B cell (primary cell): ENCODE data around the gene ELK3. TPM values are rescaled to one million over a fixed set of nuclear protein-coding genes. Genes with fewer than 3 reads are reported as not detected.
A peak's percentile ranks its signal among the peaks of the same experiment; 100 is the strongest.

ENCODE experiments used
- ATAC-seq: fragments of 200-7000 bp; cut with Tn5 transposase; one replicate; pipeline ENCODE4 v1.10.0; 2021; ENCODE audit warnings: low read depth, mild to moderate bottlenecking, moderate number of reproducible peaks, moderate library complexity
- CTCF ChIA-PET: fragments of 350-600 bp; sonication (Branson Sonifier 250); formaldehyde crosslinking; loops from one replicate; lab custom pipeline; 2021; ENCODE audit warnings: antibody characterized with exemption, inconsistent platforms; lab: Charles Lee
- POLR2A ChIA-PET: fragments of 350-600 bp; sonication (Branson Sonifier 250); formaldehyde crosslinking; loops from one replicate; lab custom pipeline; 2021; ENCODE audit warnings: antibody characterized with exemption; lab: Charles Lee
- DNase-seq: peaks from one replicate; pipeline ENCODE4 v3.0.0; 2013
- H2AFZ ChIP-seq: 2 replicates; pipeline ENCODE4 v1.6.1; 2012; ENCODE audit warnings: mild to moderate bottlenecking, low read depth, low read length; ENCODE audit not compliant: insufficient read depth, poor library complexity, severe bottlenecking
- H3K27ac ChIP-seq, 2 donors: 1 replicate in 1 of 2; 2 replicates in 1 of 2; pipeline ENCODE4 v1.5.1; 2012 to 2013; ENCODE audit warnings: low read length in 2 of 2, mild to moderate bottlenecking in 2 of 2, moderate library complexity in 1 of 2
- H3K27me3 ChIP-seq, 4 experiments: fragments of 200-600 bp in 1 of 4; sonication (generic) in 1 of 4; replicated peaks in 1 of 4; 1 replicate in 2 of 4; 2 replicates in 2 of 4; pipeline versions ENCODE4 v1.6.1 to v1.7.0; 2013 to 2016; ENCODE audit warnings: low read length in 3 of 4, mild to moderate bottlenecking in 2 of 4, mixed read lengths in 1 of 4, moderate library complexity in 1 of 4; ENCODE audit not compliant: insufficient read depth in 4 of 4, control insufficient read depth in 3 of 4; ENCODE audit errors: control extremely low read depth in 1 of 4
- H3K36me3 ChIP-seq, 2 experiments: replicated peaks in 1 of 2; 1 replicate in 1 of 2; 2 replicates in 1 of 2; pipeline versions ENCODE4 v1.6.1 to v1.7.1; 2013; ENCODE audit warnings: low read length in 1 of 2; ENCODE audit not compliant: insufficient read depth in 2 of 2, control insufficient read depth in 1 of 2; ENCODE audit errors: control extremely low read depth in 1 of 2, extremely low read depth in 1 of 2
- H3K4me1 ChIP-seq, 2 donors: fragments of 200-600 bp in 1 of 2; sonication (generic) in 1 of 2; 1 replicate in 1 of 2; 2 replicates in 1 of 2; pipeline versions ENCODE4 v1.5.1 to v1.6.1; 2013 to 2017; ENCODE audit warnings: low read length in 2 of 2; ENCODE audit not compliant: control insufficient read depth in 2 of 2, insufficient read depth in 2 of 2
- H3K4me2 ChIP-seq: replicated peaks from 2 replicates; pipeline ENCODE3; 2012; ENCODE audit warnings: mild to moderate bottlenecking, low read depth, low read length; ENCODE audit not compliant: poor library complexity, severe bottlenecking
- H3K4me3 ChIP-seq, 5 experiments: fragments of 200-600 bp in 1 of 5; sonication (generic) in 1 of 5; 1 replicate in 3 of 5; 2 replicates in 2 of 5; pipeline versions ENCODE4 v1.5.1 to v1.7.0; 2011 to 2016; ENCODE audit warnings: low read length in 4 of 5, mild to moderate bottlenecking in 4 of 5, low read depth in 2 of 5, control low read depth in 1 of 5, moderate library complexity in 1 of 5; ENCODE audit not compliant: insufficient read depth in 1 of 5; ENCODE audit errors: control extremely low read depth in 1 of 5, extremely low read depth in 1 of 5
- H3K79me2 ChIP-seq: fragments of 200-600 bp; sonication (generic); one replicate; pipeline ENCODE4 v1.6.0; 2016; ENCODE audit warnings: low read length; ENCODE audit not compliant: control insufficient read depth, insufficient read depth
- H3K9ac ChIP-seq: fragments of 200-600 bp; sonication (generic); 2 replicates; pipeline ENCODE4 v1.6.1; 2017; ENCODE audit warnings: mild to moderate bottlenecking, low read length, moderate library complexity
- H3K9me3 ChIP-seq, 3 donors: one replicate each; pipeline versions ENCODE4 v1.6.1 to v1.7.1; 2013; ENCODE audit warnings: low read length in 2 of 3; ENCODE audit not compliant: control insufficient read depth in 2 of 3, insufficient read depth in 1 of 3; ENCODE audit errors: control extremely low read depth in 1 of 3
- H4K20me1 ChIP-seq: 2 replicates; pipeline ENCODE4 v1.6.0; 2012; ENCODE audit warnings: mild to moderate bottlenecking, low read length; ENCODE audit not compliant: insufficient read depth, control insufficient read depth, poor library complexity, severe bottlenecking
- H3K27ac Mint-ChIP-seq: one replicate; pipeline ENCODE4 v1.8.0; 2021; ENCODE audit warnings: mixed read lengths
- H3K27me3 Mint-ChIP-seq: one replicate; pipeline ENCODE4 v1.8.0; 2021; ENCODE audit warnings: mixed read lengths
- H3K4me1 Mint-ChIP-seq: one replicate; pipeline ENCODE4 v1.8.0; 2021; ENCODE audit warnings: mixed read lengths
- H3K4me3 Mint-ChIP-seq: one replicate; pipeline ENCODE4 v1.8.0; 2021; ENCODE audit warnings: mixed read lengths
- H3K9me3 Mint-ChIP-seq: one replicate; pipeline ENCODE4 v1.8.0; 2022; ENCODE audit warnings: mixed read lengths; ENCODE audit not compliant: insufficient read depth
- CTCF ChIP-seq: fragments of 200-600 bp; IDR thresholded peaks from one replicate; pipeline ENCODE4 v1.8.0; 2022; ENCODE audit warnings: antibody characterized with exemption, mild to moderate bottlenecking
- EZH2 ChIP-seq: IDR thresholded peaks from 2 replicates; pipeline ENCODE4 v1.6.1; 2012; ENCODE audit warnings: borderline replicate concordance, low read depth, mild to moderate bottlenecking, moderate library complexity, low read length; ENCODE audit not compliant: insufficient read depth, poor library complexity, severe bottlenecking
- WGBS: methylation state at CpG from one replicate; pipeline ENCODE4 v1.1.5; 2013; ENCODE audit warnings: missing lambda C conversion rate; ENCODE audit not compliant: insufficient coverage; 5-methylcytosine and 5-hydroxymethylcytosine counted together
- intact Hi-C: fragments of 100-400 bp; cut with micrococcal nuclease; formaldehyde crosslinking; loops from one replicate; pipeline ENCODE4 v1.10.0; 2022
- polyA plus RNA-seq: library from polyadenylated mRNA; depleted of rRNA; stranded (reverse); fragments of >200 nt; gene quantifications from 2 replicates; pipeline ENCODE4 v1.2.3, GENCODE V29; 2012
- total RNA-seq, 2 donors: library from RNA; stranded (reverse); fragments of 120-200 nt in 1 of 2; gene quantifications; 1 replicate in 1 of 2; 2 replicates in 1 of 2; pipeline versions ENCODE4 v1.2.3 to v1.2.4, GENCODE V29; 2013 to 2022

ELK3 gene
- total and polyA plus RNA-seq, 2 donors (not counting 1 experiment from before 2014, with no cell fraction given) = 10.5 to 87.1 TPM

- H3K4me1 Mint-ChIP-seq = peaks cover 29% of the 10 kb centered on the region
Observed at GRCh38 chr12:96223411-96224218, 29.4 kb downstream of the ELK3 start.

More at GRCh38 chr12:96223411-96224218, 29.4 kb downstream of the ELK3 start:
- intact Hi-C loops = no loop called here
- peak overlapping the region; percentile 23 for H3K27ac Mint-ChIP-seq
- H3K9me3 Mint-ChIP-seq = peaks cover 2% of the 10 kb centered on the region
- H3K4me3 ChIP-seq = no peak overlapping the region
- TF ChIP-seq CTCF (no peak), EZH2 (no peak)
- H3K27ac ChIP-seq = no peak overlapping the region
- ATAC-seq (peak; percentile 5), DNase-seq (no peak)
- CTCF ChIA-PET = interaction anchor here (0.7 to 1.6 kb wide), 6 partner anchors 8 to 305 kb away, joined by 3 to 7 read pairs (median 3); no protein-coding TSS in a partner anchor
- WGBS = 82% methylated on average over 15 of the region's 16 CpGs
- POLR2A ChIA-PET = no interaction called here
- H4K20me1 ChIP-seq = peaks cover 67% of the 10 kb centered on the region
- H3K4me3 Mint-ChIP-seq = no peak overlapping the region
- H3K27me3 Mint-ChIP-seq = no peaks in the 10 kb centered on the region
- H3K27me3 ChIP-seq = no peaks in the 10 kb centered on the region
- no peak overlapping the region for H2AFZ ChIP-seq
- H3K9me3 ChIP-seq = peaks cover 0 to 3% (median 0%) of the 10 kb centered on the region in 3 donors
- no peak overlapping the region for H3K9ac ChIP-seq
- peaks cover 95% of the 10 kb centered on the region for H3K79me2 ChIP-seq
- peaks cover 0 to 63% of the 10 kb centered on the region in 2 experiments for H3K36me3 ChIP-seq
- H3K4me1 ChIP-seq = no peaks in the 10 kb centered on the region
- no peak overlapping the region for H3K4me2 ChIP-seq
